Measurements from ENCODE around the gene TMEM229B. TPM values are rescaled to one million over a fixed set of nuclear protein-coding genes. Genes with fewer than 3 reads are reported as not detected.

TMEM229B gene
- total RNA-seq, 1 donor from 2014 or later = 1.3 TPM

DNA sequence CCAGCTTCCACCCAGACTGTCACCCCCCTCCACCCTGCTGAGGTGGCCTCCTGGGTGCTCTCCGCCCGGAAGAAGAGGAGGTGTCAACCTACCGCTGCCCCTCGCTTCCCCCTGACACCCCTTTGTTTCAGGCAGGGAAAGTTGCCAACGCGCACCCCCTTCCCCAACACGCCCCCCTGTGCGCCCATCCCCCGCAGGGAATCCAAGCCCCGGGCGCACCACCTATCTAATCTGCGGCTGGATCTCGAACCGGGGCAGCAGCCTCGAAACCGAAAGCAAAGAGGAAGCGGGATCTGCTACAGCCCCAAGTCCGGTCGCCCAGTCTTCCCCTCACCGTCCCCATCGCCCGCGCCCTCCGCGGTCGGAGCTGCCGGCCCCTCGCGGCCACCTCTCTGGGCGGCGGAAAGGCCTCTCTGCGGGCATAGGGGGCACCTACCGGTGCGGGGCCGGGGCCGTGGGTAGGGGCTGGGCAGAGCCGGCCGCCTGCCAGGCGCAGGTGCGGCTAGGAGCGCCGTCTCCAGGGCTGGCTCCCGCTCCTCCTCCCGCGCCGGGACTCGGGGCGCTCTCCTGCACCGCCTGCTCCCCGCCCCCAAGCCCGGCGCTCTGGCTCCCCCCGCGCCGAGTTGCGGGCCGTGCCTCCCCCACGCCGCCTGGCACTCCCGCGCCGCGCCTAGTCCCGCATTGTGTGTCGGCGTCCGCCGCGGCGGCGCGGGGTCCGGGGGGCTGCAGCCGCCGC lies 26.3 kb upstream of the TMEM229B start:
- Histone ChIP-seq H3K36me3 (ENCODE audit: insufficient read depth, low read length) (no peaks in the 10 kb centered on the region), H3K4me2 (ENCODE audit: low read length) (peak overlapping the region; percentile 89), H3K27ac (ENCODE audit: low read depth, low read length) (no peak overlapping the region), H3K4me3 (ENCODE audit: insufficient read depth, low read depth, low read length) (peak overlapping the region; percentile 66), H3K79me2 (ENCODE audit: insufficient read depth, low read length) (no peaks in the 10 kb centered on the region), H2AFZ (ENCODE audit: low read depth, low read length) (peak overlapping the region; percentile 79), H3K9me3 (ENCODE audit: insufficient read depth, low read depth, low read length) (no peaks in the 10 kb centered on the region), H4K20me1 (ENCODE audit: insufficient read depth, low read length) (no peaks in the 10 kb centered on the region), H3K4me1 (ENCODE audit: insufficient read depth, low read length) (no peaks in the 10 kb centered on the region), H3K27me3 (ENCODE audit: insufficient read depth, low read length) (peaks cover 35% of the 10 kb centered on the region), H3K9ac (ENCODE audit: low read length) (peak overlapping the region; percentile 65)
- DNase-seq (ENCODE audit: low read depth) (peak; percentile 24), FAIRE-seq (no peak)
- no peaks in the 10 kb centered on the region for H3K36me3 Mint-ChIP-seq (ENCODE audit: low read depth, unreplicated experiment)
- H3K27me3 Mint-ChIP-seq (ENCODE audit: low read depth, unreplicated experiment) = peaks cover 45% of the 10 kb centered on the region
- no peak for TF ChIP-seq CTCF (IDR thresholded peaks at IDR 0.05; ENCODE audit: insufficient read depth, low read depth, low read length)
- no peak for TF ChIP-seq EZH2 (IDR thresholded peaks at IDR 0.05; ENCODE audit: insufficient read depth, low read length)
- H3K4me3 Mint-ChIP-seq (ENCODE audit: unreplicated experiment) = peak overlapping the region; percentile 77
- H3K27ac Mint-ChIP-seq (ENCODE audit: unreplicated experiment) = no peak overlapping the region
- no peaks in the 10 kb centered on the region for H3K9me3 Mint-ChIP-seq (ENCODE audit: unreplicated experiment)
- H3K4me1 Mint-ChIP-seq (ENCODE audit: low read depth, unreplicated experiment) = peaks cover 13% of the 10 kb centered on the region

DNA sequence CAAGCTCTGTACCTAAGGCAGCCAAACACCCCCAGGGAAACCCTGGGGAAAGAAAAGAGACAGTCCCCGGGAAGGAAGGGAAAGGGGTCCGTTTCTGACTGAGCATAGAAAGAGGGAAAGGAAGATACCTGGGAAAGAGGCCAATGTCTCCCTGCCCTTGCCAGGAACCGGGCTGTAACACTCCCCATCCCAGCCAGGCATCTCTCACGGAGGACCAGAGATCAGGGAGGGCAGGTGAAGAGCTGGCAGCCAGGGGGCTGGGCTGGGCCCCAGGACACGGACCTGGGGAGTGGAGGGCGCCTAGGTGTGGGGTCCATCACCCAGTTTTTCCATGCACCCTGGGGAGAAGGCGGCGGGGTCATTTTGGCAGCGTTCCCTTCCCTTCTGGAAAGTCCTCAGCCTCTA lies 25.7 kb upstream of the TMEM229B start:
- no peak overlapping the region for H3K9ac ChIP-seq (ENCODE audit: low read length)
- no peaks in the 10 kb centered on the region for H3K9me3 Mint-ChIP-seq (ENCODE audit: unreplicated experiment)
- no peaks in the 10 kb centered on the region for H3K36me3 ChIP-seq (ENCODE audit: insufficient read depth, low read length)
- no peaks in the 10 kb centered on the region for H3K36me3 Mint-ChIP-seq (ENCODE audit: low read depth, unreplicated experiment)
- H2AFZ ChIP-seq (ENCODE audit: low read depth, low read length) = peak overlapping the region; percentile 79
- H3K4me1 ChIP-seq (ENCODE audit: insufficient read depth, low read length) = no peaks in the 10 kb centered on the region
- peak overlapping the region; percentile 47 for H3K27ac Mint-ChIP-seq (ENCODE audit: unreplicated experiment)
- no peak overlapping the region for H3K4me3 ChIP-seq (ENCODE audit: insufficient read depth, low read depth, low read length)
- FAIRE-seq (no peak), DNase-seq (ENCODE audit: low read depth) (no peak)
- no peaks in the 10 kb centered on the region for H3K79me2 ChIP-seq (ENCODE audit: insufficient read depth, low read length)
- TF ChIP-seq CTCF (IDR thresholded peaks at IDR 0.05; ENCODE audit: insufficient read depth, low read depth, low read length) (no peak), EZH2 (IDR thresholded peaks at IDR 0.05; ENCODE audit: insufficient read depth, low read length) (no peak)
- H3K4me2 ChIP-seq (ENCODE audit: low read length) = peak overlapping the region; percentile 89
- H4K20me1 ChIP-seq (ENCODE audit: insufficient read depth, low read length) = no peaks in the 10 kb centered on the region
- H3K27ac ChIP-seq (ENCODE audit: low read depth, low read length) = no peak overlapping the region
- peak overlapping the region; percentile 67 for H3K4me3 Mint-ChIP-seq (ENCODE audit: unreplicated experiment)
- peaks cover 42% of the 10 kb centered on the region for H3K27me3 Mint-ChIP-seq (ENCODE audit: low read depth, unreplicated experiment)
- peaks cover 13% of the 10 kb centered on the region for H3K4me1 Mint-ChIP-seq (ENCODE audit: low read depth, unreplicated experiment)
- H3K9me3 ChIP-seq (ENCODE audit: insufficient read depth, low read depth, low read length) = no peaks in the 10 kb centered on the region
- H3K27me3 ChIP-seq (ENCODE audit: insufficient read depth, low read length) = peaks cover 33% of the 10 kb centered on the region

DNA sequence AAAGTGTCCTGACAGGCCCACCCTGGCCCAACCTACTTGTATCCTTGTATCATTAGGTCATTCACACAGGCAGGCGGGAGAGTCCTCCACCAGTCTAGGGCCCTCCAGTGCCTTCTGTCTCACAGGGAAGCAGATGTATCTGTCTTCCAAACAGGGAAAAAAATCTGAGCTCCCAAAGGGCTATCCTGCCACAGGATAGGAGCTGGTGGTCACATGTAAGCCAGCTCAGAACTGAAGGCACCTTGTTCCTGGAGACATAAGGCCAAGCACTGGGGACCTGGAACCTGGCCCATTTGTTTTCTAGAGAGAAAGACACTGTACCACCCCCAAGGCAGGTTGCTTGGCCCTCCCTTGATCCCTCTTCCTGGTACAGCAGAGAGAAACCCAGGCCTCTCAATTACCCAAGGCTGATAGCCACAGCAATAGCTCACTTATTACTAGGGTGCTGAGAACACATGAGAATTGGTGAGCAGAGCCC lies 25.1 kb upstream of the TMEM229B start:
- Mint-ChIP-seq H3K27ac (ENCODE audit: unreplicated experiment) (peak overlapping the region; percentile 47), H3K27me3 (ENCODE audit: low read depth, unreplicated experiment) (peaks cover 37% of the 10 kb centered on the region), H3K4me3 (ENCODE audit: unreplicated experiment) (peak overlapping the region; percentile 67), H3K4me1 (ENCODE audit: low read depth, unreplicated experiment) (peaks cover 13% of the 10 kb centered on the region), H3K36me3 (ENCODE audit: low read depth, unreplicated experiment) (no peaks in the 10 kb centered on the region), H3K9me3 (ENCODE audit: unreplicated experiment) (no peaks in the 10 kb centered on the region)
- Histone ChIP-seq H3K4me3 (ENCODE audit: insufficient read depth, low read depth, low read length) (no peak overlapping the region), H3K9ac (ENCODE audit: low read length) (no peak overlapping the region), H4K20me1 (ENCODE audit: insufficient read depth, low read length) (no peaks in the 10 kb centered on the region), H3K4me1 (ENCODE audit: insufficient read depth, low read length) (no peaks in the 10 kb centered on the region), H3K4me2 (ENCODE audit: low read length) (no peak overlapping the region), H3K36me3 (ENCODE audit: insufficient read depth, low read length) (no peaks in the 10 kb centered on the region), H3K27ac (ENCODE audit: low read depth, low read length) (no peak overlapping the region), H3K9me3 (ENCODE audit: insufficient read depth, low read depth, low read length) (no peaks in the 10 kb centered on the region), H3K79me2 (ENCODE audit: insufficient read depth, low read length) (no peaks in the 10 kb centered on the region), H2AFZ (ENCODE audit: low read depth, low read length) (no peak overlapping the region), H3K27me3 (ENCODE audit: insufficient read depth, low read length) (peaks cover 28% of the 10 kb centered on the region)
- no peak for FAIRE-seq
- TF ChIP-seq EZH2 (IDR thresholded peaks at IDR 0.05; ENCODE audit: insufficient read depth, low read length) (no peak), CTCF (IDR thresholded peaks at IDR 0.05; ENCODE audit: insufficient read depth, low read depth, low read length) (no peak)
- no peak for DNase-seq (ENCODE audit: low read depth)
